Ascending aorta (tissue), 2 donors: ENCODE measurements around the gene CHTOP. TPM values are rescaled to one million over a fixed set of nuclear protein-coding genes. Genes with fewer than 3 reads are reported as not detected.

Experiments
- DNase-seq, 2 donors: peaks; one replicate each; pipeline ENCODE4 v3.0.0-alpha.2; 2019; ENCODE audit warnings: low spot score in 2 of 2
- H3K27ac ChIP-seq, 2 donors: fragments of 200-600 bp; sonication (generic); one replicate each; pipeline ENCODE4 v1.5.1; 2016 to 2017; ENCODE audit warnings: mild to moderate bottlenecking in 1 of 2
- H3K27me3 ChIP-seq: fragments of 200-600 bp; sonication (generic); one replicate; pipeline ENCODE4 v1.5.1; 2017
- H3K36me3 ChIP-seq, 2 donors: fragments of 200-600 bp; sonication (generic); one replicate each; pipeline ENCODE4 v1.5.1; 2016
- H3K4me1 ChIP-seq, 2 donors: fragments of 200-600 bp; sonication (generic); one replicate each; pipeline ENCODE4 v1.5.1; 2016 to 2017; ENCODE audit warnings: mild to moderate bottlenecking in 1 of 2
- H3K4me3 ChIP-seq, 2 donors: fragments of 200-600 bp; sonication (generic); one replicate each; pipeline ENCODE4 v1.5.1; 2016 to 2017; ENCODE audit warnings: mild to moderate bottlenecking in 1 of 2
- H3K9me3 ChIP-seq, 2 donors: fragments of 200-600 bp; sonication (generic); one replicate each; pipeline ENCODE4 v1.5.1; 2016
- CTCF ChIP-seq, 3 experiments: fragments of 200-600 bp in 2 of 3; fragments of 450-650 bp in 1 of 3; sonication (generic) in 2 of 3; IDR thresholded peaks; one replicate each; pipeline ENCODE4 v1.5.1; 2016 to 2019; ENCODE audit warnings: antibody characterized with exemption in 3 of 3, mild to moderate bottlenecking in 1 of 3, moderate library complexity in 1 of 3
- intact Hi-C: fragments of 100-400 bp; cut with DNase I; formaldehyde crosslinking; loops from one replicate; pipeline ENCODE4 v1.15.1; 2023
- total RNA-seq: library from RNA; depleted of rRNA; stranded (reverse); fragments of >200 nt; gene quantifications from one replicate; pipeline ENCODE4 v1.1.0, GENCODE V29; 2016

CHTOP gene
- total RNA-seq, 1 donor from 2014 or later: 58.9 TPM

GRCh38 chr1:153693466-153693865 lies 59.6 kb downstream of the CHTOP start:
- intact Hi-C loops: no loop called here
- TF ChIP-seq CTCF (IDR thresholded peaks at IDR 0.05): no peak
- H3K27ac ChIP-seq: peak overlapping the region in 1 of 2 donors; percentile 29

More at GRCh38 chr1:153693466-153693865, 59.6 kb downstream of the CHTOP start:
- Histone ChIP-seq H3K4me1 (peaks cover 7 to 17% of the 10 kb centered on the region in 2 donors), H3K27me3 (no peaks in the 10 kb centered on the region), H3K9me3 (no peaks in the 10 kb centered on the region), H3K36me3 (peaks cover 39 to 51% of the 10 kb centered on the region in 2 donors), H3K4me3 (no peak overlapping the region)
- no peak for DNase-seq

Other genes with a start within 250 kb of the CHTOP start
- gene S100A8, start 243.0 kb upstream of the CHTOP start, total RNA-seq: 33.5 TPM
- not detected for gene S100A7A, start 217.5 kb upstream of the CHTOP start, total RNA-seq
- not detected for gene S100A7, start 173.4 kb upstream of the CHTOP start, total RNA-seq
- 336 TPM for gene S100A6, start 98.1 kb upstream of the CHTOP start, total RNA-seq
- gene S100A5, start 93.1 kb upstream of the CHTOP start, total RNA-seq: not detected
- gene S100A4, start 88.3 kb upstream of the CHTOP start, total RNA-seq: 690 TPM
- gene S100A3, start 84.8 kb upstream of the CHTOP start, total RNA-seq: not detected
- gene S100A2, start 68.2 kb upstream of the CHTOP start, total RNA-seq: not detected
- 364 TPM for gene S100A16, start 20.9 kb upstream of the CHTOP start, total RNA-seq
- 1.5 TPM for gene S100A14, start 17.7 kb upstream of the CHTOP start, total RNA-seq
- gene S100A13, start 6.6 kb upstream of the CHTOP start, total RNA-seq: 89.7 TPM
- not detected for gene S100A1, start 5.6 kb upstream of the CHTOP start, total RNA-seq
- gene SNAPIN, start 24.6 kb downstream of the CHTOP start, total RNA-seq: 61.0 TPM
- gene ILF2, start 36.9 kb downstream of the CHTOP start, total RNA-seq: 37.5 TPM
- gene NPR1, start 44.6 kb downstream of the CHTOP start, total RNA-seq: 187 TPM
- gene INTS3, start 94.0 kb downstream of the CHTOP start, total RNA-seq: 55.9 TPM
- 315 TPM for gene SLC27A3, start 141.3 kb downstream of the CHTOP start, total RNA-seq